GM19397 (cell line): ENCODE data around the gene LSAMP.
"Not testable (repeated sequence)": the region's sequence is repeated elsewhere in the genome, so short reads cannot be mapped to it uniquely, and the experiment has no call there.

Source experiments
- ATAC-seq: cut with Tn5 transposase; IDR thresholded peaks from one replicate; pipeline ENCODE4 v1.9.1; 2021; ENCODE audit warnings: mild to moderate bottlenecking, moderate library complexity; ENCODE audit not compliant: unreplicated experiment

The LSAMP gene

DNA sequence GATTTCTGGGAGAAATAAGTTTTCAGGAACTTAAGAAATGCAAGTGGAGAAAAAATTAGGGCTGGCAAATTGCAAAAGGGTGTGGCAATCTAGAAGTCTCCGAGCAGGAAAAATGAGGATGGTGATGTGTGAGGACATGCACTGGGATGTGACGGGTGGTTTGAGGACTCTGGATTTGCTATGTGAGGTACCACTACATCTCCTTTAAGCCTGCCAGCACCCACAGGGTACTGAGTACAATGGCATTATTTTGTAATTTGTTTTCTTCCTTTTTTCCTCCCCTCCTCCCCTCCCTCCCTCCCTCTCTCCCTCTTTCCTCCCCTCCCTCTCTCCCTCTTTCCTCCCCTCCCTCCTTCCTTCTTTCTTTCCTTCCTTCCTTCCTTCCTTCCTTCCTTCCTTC, 584.5 kb downstream of the LSAMP start:
- no peak for ATAC-seq

DNA sequence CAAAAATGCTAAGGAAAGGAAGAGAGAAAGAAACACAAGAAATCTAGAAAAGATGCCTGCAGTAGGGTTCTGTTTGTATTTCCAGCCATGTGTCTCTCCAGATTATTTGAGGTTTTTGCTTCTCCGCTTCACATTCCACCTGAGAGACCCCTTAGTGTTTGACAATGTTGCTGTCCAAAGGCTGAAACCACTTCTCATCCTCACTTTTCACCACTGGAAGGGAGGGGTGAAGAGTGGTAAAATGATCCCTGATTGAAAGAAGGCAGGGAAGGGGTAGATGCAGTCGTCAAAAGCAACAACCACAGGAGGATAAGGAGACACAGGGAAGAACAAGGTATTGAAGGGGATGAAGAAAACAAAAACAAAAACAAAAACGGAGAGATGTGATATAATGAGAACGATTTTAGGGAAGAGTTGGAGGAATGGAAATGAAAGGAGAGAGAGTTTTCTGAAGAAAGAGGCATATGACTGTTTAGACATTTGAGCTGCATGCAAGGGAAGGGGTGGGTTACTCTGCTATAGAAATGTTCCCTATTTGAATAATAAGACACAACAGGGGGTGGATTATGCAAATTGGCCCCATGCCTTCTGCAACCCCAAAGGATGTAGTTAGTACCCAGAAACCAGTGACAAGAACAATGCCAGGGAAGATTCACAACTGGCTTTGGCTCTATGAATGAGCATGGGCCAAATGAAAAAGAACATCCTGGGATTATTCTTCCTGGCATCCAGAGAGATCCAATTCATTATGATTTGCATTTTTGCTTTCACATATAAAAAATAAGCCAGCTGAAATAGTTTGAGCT, 586.1 kb downstream of the LSAMP start:
- ATAC-seq: no peak

DNA sequence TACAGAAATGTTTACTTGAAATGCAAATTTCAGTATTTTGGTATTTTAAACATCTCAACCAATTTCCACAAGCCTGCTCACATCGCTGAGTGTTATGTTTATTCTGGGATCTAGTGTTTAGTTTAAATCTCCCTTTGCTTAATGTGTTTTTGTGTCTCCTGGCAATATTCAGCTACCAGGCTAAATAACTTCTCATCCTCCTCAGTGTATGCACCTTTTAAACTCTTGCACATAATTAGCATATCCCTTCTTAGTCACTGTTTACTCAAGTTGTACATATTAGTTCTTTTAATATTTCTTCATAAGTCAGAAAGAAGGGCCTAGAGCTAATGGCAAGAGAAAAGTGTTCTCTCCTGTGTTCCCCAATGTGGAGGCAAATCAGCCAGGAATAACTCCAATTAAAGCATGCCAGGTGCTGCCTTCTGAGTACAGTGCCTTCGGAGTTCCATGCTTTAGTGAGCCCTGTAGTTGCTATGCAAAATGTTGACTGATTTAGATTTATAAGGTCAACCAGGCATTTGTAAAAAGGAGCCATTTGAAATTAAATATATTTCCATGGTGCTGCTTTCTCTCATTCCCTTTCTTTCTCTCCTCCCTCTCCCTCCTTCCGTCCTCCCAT, 587.7 kb downstream of the LSAMP start:
- no peak for ATAC-seq

DNA sequence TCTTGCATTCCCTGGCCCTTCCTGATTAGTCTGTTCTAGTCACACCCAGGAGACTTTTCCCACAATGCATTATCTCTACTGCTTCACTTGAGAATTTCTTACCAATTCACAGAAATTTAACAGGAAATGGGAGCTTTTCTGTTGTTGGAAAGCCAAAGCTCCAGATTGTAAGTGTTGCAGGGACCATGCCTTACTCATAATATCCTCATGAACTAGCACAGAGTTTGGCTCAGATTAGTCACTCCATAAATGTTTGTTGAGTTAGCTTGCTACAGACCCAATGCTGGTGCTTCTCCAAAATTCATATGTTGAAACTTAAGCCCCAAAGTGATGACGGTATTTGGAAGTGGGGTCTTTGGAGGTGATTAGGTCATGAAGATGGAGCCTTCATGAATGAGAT, 589.4 kb downstream of the LSAMP start:
- no peak for ATAC-seq

DNA sequence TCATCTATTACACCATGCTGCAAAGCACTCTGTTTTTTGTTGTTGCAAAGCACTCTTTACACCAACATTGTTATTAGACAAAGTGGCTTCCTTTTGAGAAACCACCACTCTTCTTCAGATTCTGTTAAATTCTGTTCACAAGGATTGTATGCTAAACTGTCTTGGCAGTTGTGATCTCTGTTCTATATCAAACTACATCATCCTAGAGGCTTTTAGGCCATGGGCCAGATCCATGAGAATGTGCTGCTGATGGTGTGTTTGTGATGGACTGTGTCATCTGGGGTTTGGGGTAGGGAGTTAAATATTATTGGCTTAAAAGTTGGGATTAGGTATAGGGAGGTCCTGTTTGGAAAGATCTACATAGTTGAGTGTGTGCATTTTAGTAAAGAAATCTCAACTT, 592.2 kb downstream of the LSAMP start:
- ATAC-seq: no peak

DNA sequence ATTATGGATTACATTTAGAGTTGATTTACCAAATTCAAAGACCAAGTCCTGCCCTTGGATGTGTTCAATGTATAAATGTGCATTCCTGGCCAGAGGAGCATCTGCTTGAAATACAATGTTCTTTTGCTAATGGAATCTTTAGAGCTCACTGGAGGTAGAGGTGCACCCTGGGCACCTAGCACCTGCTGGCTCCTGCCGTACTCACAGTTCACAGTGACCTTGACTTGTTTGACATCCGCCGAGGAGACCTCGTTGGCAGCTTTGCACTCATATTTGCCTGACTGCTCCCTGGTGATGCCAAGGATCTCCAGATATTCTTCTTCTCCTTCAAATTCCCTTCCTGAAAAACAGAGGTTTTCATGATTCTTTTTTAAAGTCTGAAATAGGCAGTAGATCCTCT, 593.0 kb downstream of the LSAMP start:
- no peak for ATAC-seq

DNA sequence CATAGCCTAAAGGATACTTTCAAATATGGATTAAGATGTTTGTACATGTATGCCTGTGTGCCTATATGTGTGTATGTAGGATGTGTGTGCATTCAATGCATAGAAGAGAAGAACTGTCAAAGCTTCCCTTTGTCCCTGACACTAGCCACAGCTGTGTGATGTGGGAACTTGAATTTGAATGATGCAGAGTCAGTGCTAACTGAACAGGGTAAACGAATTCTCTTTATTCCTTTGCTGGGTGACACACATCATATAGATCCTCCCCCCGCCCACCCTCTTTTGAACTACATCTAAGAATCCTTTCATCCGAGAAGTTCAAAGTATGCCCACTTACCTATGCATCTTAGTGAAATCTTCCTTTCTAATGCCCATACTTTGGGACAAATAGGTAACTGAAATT, 593.7 kb downstream of the LSAMP start:
- no peak for ATAC-seq

DNA sequence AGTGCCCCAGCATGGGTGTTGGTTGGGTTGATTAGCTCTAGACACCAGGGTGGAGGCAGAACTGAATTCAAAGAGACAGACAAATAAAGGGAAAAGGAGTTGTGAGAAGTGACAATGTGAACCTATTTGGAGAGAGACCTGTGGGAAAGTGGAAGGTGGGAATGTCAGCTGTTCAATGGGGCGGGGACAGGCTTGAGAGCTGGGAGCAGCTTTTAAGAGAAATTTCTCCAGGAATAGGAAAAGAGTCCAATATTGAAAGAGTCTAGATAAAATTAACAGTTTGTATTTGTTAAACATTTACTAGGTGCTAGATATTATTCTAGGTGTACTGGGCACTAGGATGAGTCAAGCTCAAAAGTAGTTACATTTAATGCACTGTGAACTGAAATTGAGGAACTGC, 596.6 kb downstream of the LSAMP start:
- ATAC-seq: no peak

DNA sequence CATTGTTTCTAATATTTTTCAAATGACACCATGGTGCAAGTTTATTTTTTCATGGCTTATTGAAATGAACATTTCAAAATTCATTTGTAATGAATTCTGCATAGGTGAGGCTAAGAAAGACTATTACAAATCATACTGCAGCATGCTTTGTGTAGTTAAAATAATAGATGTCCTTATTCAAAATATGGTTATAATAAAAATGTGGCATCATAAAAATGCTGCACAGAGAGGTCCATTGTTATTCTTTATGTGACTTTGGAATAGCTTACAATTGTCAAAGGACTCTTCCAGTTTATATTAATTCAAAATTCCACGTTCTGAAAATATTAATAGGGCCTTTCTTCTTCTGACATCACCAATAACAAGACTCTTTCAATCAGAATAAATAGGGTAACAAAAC, 599.3 kb downstream of the LSAMP start:
- ATAC-seq: no peak

DNA sequence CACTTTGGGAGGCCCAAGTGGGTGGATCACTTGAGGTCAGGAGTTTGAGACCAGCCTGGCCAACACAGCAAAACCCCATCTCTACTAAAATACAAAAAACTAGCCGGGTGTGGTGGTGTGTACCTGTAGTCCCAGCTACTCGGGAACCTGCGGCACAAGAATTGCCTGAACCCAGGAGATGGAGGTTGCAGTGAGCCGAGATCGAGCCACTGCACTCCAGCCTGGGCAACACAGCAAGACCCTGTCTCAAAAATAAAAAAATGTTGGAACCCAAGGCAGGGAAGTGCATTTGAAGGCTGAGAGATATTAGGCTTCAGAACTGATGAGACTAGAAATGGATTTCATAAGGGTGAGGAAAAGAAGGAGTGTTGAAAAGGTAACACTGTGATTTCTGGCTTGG, 600.6 kb downstream of the LSAMP start:
- not testable (repeated sequence) for ATAC-seq

DNA sequence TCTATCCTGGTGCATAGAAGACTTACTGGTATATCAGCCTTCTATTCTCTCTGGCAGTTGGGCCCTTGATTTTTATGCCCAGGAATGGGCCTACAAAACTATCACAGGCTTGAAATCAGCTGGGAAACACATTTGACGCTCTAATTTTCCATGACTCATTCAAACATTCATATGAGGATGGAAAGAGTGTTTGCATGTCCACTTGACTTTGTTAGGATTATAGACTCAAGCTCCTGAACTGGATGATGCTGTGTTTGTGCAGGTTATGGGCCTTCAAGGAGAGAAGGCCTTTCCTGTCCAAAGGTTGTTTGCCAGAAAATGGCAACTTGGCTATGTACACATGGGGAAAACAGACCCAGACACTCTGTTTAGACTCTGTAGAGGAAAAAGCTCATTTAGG, 602.1 kb downstream of the LSAMP start:
- ATAC-seq: no peak

DNA sequence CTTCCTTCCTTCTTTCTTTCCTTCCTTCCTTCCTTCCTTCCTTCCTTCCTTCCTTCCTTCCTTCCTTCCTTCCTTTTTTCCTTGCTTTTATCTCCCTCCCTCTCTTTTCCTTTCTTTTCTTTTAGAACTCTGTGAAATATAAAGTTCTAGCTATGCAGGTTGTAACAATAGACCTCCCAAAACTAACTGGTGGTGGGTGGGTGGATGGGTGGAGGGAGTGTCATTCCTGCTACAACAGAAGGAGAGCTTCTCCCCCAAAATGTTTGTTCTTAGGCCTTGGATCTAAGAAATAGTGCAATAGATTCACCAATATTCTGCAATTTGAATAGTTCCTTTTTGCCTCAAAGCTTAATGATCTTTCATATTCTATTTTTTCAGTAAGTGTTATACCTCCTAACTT, 606.0 kb downstream of the LSAMP start:
- ATAC-seq: no peak

DNA sequence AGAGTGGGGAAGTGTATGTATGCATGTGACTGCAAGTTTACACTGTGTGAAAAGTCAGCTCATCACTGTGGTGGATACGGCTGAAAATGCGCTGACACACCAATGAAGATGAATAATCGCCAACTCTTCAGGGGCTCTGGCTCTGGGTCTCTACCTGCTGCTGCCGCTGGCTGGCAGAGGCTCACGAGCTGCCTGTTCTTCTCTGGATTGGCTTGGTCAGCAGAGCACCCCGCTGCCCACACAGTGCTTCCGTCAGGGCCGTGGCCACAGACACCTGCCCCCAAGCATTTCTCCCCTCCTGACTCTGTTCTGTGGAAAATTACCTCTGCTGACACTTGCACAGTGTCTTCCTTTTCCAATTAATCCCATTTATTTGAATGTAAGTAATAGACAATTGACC, 606.5 kb downstream of the LSAMP start:
- ATAC-seq: no peak

DNA sequence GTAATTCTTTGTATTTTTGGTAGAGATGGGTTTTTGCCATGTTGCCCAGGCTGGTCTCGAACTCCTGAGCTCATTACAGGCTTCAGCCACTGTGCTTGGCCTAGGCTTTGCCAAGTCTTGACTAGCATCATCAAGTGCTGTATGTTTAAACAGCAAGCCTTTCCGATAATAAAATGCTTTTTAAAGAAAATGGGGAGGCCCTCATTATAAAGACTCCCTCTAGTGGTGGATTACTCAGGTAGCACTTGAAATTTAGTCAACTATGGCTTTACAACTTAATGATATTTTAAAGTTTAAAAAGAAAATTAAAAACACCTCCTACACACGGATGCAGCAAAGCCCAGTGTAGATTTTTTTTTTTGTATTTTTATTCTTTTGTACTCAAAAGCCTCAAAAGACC, 608.3 kb downstream of the LSAMP start:
- no peak for ATAC-seq

DNA sequence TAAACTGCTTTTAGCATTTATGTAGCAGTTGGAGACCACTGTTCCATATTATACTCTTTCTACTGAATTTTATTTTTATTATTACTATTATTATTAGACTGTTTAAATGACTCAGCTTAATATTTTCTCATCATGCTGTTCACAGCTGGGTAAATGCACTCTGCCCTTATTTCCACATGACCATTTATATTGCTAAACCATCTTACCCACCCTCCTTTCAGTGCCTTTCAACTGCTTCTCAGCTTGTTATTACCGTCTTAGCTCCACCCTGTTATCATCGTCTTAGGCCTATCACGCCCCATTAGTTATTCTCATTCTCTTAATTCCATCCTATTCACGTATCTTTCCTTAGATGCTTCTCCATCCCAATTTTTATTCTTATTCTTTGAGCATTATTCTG, 609.3 kb downstream of the LSAMP start:
- ATAC-seq: no peak

DNA sequence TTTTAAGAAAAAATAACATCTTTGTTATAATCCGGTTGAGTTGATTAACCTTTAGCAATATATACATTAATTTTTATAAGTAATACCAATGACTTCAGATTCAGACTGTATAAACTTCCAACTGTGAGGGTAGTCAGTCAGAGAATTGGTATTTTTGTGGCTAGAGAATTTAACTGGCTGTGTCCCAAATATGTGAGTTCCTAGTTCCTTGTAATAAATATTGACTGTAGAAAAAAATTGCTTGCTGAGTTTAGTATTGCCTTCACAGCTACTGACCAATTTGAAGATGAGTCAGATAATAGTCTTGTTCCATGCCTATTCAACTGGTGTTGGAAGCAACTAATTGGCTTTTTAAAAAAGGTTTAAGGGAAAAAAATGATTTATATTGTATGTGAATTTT, 611.2 kb downstream of the LSAMP start:
- no peak for ATAC-seq

DNA sequence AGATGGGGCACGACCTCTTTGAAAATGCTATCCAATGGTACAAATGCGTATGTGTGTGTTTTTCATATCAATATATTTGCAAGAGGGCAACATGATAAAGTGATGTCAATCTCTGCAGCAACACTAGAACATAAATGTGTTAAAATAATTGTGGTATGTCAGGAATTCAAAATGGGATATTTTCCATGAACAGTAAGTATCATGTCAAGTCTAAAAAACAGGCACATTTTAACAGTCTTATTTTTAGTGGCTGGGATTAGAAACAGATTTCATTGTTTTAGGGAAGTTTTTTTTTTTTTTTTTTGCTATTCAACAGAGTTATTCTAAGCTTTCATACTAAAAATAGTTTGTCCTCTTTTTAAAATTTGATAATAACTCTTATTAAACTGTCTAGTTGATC, 612.2 kb downstream of the LSAMP start:
- ATAC-seq: no peak

DNA sequence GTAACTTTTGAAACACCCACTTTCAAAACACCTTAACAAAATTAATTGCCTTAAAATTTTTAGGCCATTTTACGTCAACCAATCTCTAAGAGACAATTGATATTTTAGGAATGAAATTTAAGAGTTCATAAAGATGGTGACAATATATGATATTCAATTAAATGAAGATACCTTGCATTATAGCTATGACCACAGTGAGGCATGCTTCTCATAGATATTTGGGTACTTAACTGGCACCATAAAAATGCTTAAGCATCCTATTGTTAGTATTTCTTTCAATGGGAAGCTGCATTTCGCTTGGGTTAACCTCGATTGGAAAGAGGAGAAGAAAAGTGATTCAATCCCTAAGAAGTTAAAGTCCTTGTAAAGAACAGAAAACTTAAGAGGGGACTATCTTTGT, 613.0 kb downstream of the LSAMP start:
- no peak for ATAC-seq

DNA sequence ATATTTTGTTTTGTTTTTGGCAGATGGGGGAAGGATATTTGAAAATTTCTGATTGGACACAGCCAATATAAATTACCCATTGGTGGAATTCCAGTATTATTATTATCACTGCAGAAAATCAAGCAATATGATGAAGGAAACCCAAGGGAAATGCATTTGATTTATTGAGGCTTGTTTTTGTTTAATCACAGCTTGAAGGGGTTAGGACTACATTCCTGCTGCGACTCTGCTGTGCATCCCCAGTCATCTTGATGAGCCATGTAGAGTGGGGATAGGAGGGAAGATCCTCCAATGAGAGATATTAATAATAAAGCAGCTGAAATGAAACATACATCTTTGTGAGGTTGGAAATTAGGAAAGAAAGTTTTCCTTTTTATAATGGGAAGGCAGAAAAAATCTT, 613.4 kb downstream of the LSAMP start:
- no peak for ATAC-seq

DNA sequence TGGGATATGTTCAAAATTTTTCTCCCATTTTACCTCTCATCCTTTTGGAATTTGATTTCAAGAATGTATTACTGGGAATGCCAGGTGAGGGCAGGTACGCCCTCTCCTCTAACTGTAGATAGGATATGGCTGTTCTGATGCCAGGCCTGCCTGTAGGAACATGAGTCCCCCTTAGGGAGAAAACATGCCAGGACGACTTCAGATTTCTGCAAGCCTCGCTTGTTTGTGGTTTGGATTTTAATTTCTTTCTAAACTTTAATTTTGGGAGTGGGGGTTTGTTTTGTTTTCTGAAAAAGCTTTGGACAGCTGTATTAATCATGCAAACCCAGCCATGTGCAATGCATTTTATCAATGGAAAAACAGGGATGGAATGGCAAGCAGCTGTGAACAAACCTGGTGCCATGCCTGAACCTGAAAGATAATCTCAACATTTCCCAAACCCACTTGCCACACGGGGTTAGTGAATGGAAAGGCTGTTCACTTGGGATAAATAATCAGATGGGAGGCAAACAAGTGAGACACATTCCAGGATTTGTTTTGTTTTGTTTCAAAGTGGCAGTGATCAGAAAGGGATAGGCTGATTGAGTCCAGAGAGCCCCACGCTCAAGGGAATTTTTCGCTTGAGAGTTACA, 614.4 kb downstream of the LSAMP start:
- no peak for ATAC-seq

DNA sequence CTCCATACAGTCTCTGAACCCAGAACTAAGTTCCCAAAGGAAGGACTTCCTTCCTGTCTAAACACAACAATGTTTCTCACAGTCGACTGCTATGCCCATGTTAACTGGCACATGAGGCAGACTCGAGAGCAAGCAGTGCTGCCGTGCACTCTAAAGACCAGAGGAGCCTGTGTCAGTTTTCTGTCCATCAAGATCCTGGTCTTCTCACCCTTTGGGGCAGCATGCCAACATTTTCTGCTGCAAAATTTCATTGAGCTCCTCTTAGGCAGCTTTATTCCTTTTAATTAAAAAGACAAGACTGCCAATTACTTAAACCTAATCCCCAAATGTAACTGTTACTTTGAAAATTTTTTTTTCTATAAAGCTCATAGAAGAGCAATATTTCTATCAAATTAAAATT, 616.9 kb downstream of the LSAMP start:
- no peak for ATAC-seq

DNA sequence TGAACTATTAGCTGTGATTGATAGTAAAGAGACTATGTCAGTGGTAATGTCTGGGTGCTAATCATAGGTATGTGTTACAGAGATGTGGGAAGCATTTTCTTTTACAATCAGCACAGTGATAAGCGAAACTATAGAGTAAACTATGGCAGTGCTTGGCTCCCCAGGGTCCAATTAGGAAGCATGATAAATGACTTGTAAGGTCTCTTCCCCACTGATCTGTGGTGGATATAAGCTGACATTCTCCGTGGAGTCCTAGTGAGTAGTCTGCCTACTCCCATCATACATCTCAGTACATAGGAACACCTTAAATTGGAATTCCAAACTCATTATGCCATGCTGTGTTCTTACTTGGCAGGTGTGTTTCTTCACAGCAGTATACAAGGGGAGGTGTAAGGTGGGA, 617.8 kb downstream of the LSAMP start:
- no peak for ATAC-seq
